Measurements from ENCODE around the gene WNT3. TPM values are rescaled to one million over a fixed set of nuclear protein-coding genes. Genes with fewer than 3 reads are reported as not detected.
"Not testable (repeated sequence)": the region's sequence is repeated elsewhere in the genome, so short reads cannot be mapped to it uniquely, and the experiment has no call there.

Gene WNT3
- total RNA-seq, 1 donor from 2014 or later, result 3.3 TPM

DNA sequence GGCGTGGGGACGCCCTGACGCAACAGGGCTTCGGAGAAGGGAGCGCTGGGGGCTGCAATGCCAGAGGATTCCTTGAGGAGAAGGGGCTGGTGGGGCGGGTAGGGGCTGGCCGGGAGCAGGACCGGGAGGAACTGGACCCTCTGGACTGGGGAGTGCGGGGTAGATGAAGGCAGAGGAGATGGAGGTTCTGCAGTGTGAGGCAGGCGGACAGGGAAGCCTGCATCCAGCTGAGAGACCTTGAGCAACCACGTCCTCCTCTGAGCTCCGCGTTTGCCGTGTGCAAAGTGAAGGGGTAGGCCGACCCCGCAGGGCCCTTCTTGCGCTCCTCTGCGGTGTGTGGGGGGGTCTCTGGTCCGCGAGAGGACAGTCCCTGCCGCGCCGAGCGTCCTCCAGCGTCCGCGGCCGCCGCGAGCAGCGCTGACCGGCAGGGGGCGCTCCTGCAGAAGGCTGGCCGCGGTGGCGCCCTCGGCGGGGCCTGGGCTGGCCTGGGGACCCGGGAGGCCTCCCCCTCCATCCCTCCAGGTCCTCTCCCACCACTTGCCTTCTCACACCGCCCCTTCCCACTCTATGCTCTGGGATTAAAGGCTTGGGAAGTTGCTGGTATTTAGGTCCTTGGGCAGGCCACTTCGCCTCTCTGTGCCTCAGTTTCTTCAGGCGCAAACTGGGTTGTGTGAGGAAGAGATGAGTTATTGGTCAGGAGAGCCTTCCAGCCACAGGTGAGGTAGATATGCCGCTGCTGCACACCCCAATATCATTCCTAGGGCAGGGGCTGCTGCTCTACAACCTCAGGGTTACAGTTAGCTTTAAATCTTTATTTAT, 23.3 kb upstream of the WNT3 start:
- DNase-seq (no peak), ATAC-seq (peak; percentile 85)
- H3K27ac ChIP-seq, result no peak overlapping the region
- no peaks in the 10 kb centered on the region for H3K36me3 ChIP-seq
- intact Hi-C loops (cut with DNase I), result loop anchor here (10.0 kb wide), 2 partner anchors 103 to 153 kb away; no protein-coding TSS in a partner anchor
- H3K4me3 ChIP-seq, result no peak overlapping the region
- H3K4me1 ChIP-seq, result no peaks in the 10 kb centered on the region
- TF ChIP-seq CTCF (IDR thresholded peaks at IDR 0.05), result peak; percentile 69
- peaks cover 18% of the 10 kb centered on the region for H3K27me3 ChIP-seq
- H3K9me3 ChIP-seq, result peaks cover 9% of the 10 kb centered on the region

GRCh38 chr17:46840596-46840995, 22.1 kb upstream of the WNT3 start:
- not testable (repeated sequence) for ATAC-seq
- intact Hi-C loops (cut with DNase I), result loop anchor here (10.0 kb wide), 2 partner anchors 104 to 154 kb away; no protein-coding TSS in a partner anchor

GRCh38 chr17:46839211-46839610, 20.7 kb upstream of the WNT3 start:
- ATAC-seq (no peak), DNase-seq (no peak)
- H3K27me3 ChIP-seq, result peaks cover 18% of the 10 kb centered on the region
- H3K27ac ChIP-seq, result no peak overlapping the region
- H3K36me3 ChIP-seq, result no peaks in the 10 kb centered on the region
- TF ChIP-seq CTCF (IDR thresholded peaks at IDR 0.05), result no peak
- H3K4me3 ChIP-seq, result no peak overlapping the region
- H3K4me1 ChIP-seq, result no peaks in the 10 kb centered on the region
- intact Hi-C loops (cut with DNase I), result no loop called here
- peaks cover 9% of the 10 kb centered on the region for H3K9me3 ChIP-seq

More at GRCh38 chr17:46840596-46840995, 22.1 kb upstream of the WNT3 start:
- DNase-seq, H3K36me3 ChIP-seq, H3K4me3 ChIP-seq, H3K27ac ChIP-seq, H3K9me3 ChIP-seq, H3K4me1 ChIP-seq: not testable (repeated sequence)
- H3K27me3 ChIP-seq, result peaks cover 18% of the 10 kb centered on the region

GRCh38 chr17:46837521-46837920, 19.0 kb upstream of the WNT3 start:
- Histone ChIP-seq H3K27me3 (peaks cover 18% of the 10 kb centered on the region), H3K4me1 (no peaks in the 10 kb centered on the region), H3K27ac (no peak overlapping the region), H3K36me3 (no peaks in the 10 kb centered on the region), H3K9me3 (no peaks in the 10 kb centered on the region), H3K4me3 (no peak overlapping the region)
- no peak for TF ChIP-seq CTCF (IDR thresholded peaks at IDR 0.05)
- intact Hi-C loops (cut with DNase I), result no loop called here
- DNase-seq (no peak), ATAC-seq (no peak)

DNA sequence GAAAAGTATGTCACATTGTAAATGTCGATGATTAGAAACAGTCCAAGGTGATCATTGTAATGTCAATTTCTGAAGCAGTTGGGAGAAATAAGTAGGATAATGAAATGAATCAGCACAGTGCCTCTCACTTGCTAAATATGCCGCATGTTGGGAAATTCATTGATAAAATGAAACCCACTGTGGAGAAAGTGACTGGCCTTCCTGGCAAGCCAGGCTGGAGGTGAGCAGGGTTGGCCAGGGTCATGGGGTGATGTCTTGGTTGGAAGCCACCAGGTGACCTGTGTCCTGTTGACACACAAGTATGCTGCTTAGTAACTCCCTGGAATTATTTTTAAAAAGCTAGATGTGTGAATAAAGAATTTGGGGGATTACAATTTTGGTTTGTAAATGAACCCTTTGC, 18.0 kb upstream of the WNT3 start:
- ATAC-seq, result no peak
- no peak for TF ChIP-seq CTCF (IDR thresholded peaks at IDR 0.05)
- H3K27me3 ChIP-seq, result peaks cover 8% of the 10 kb centered on the region
- H3K27ac ChIP-seq, result no peak overlapping the region
- H3K4me1 ChIP-seq, result no peaks in the 10 kb centered on the region
- H3K9me3 ChIP-seq, result no peaks in the 10 kb centered on the region
- no peaks in the 10 kb centered on the region for H3K36me3 ChIP-seq
- no peak overlapping the region for H3K4me3 ChIP-seq
- intact Hi-C loops (cut with DNase I), result no loop called here
- no peak for DNase-seq

GRCh38 chr17:46834846-46835245, 16.4 kb upstream of the WNT3 start:
- intact Hi-C loops (cut with DNase I), result no loop called here
- H3K4me3 ChIP-seq, result no peak overlapping the region
- no peak overlapping the region for H3K27ac ChIP-seq
- no peaks in the 10 kb centered on the region for H3K36me3 ChIP-seq
- ATAC-seq, result no peak
- no peak for TF ChIP-seq CTCF (IDR thresholded peaks at IDR 0.05)
- no peaks in the 10 kb centered on the region for H3K9me3 ChIP-seq
- H3K4me1 ChIP-seq, result no peaks in the 10 kb centered on the region
- no peaks in the 10 kb centered on the region for H3K27me3 ChIP-seq
- DNase-seq, result no peak
